GM12878 (cell line): ENCODE data around the gene DNAJB6. TPM values are rescaled to one million over a fixed set of nuclear protein-coding genes. Genes with fewer than 3 reads are reported as not detected.

Experiments used
- ATAC-seq: fragments of 200-7000 bp; cut with Tn5 transposase; 3 replicates; pipeline ENCODE4 v1.9.1; 2020; ENCODE audit warnings: mild to moderate bottlenecking, moderate library complexity
- BruUV-seq: library from RNA; stranded (reverse); fragments of 400-500 nt; replicated peaks from 2 replicates; lab custom pipeline; 2021; lab: Mats Ljungman, UMichigan
- CTCF ChIA-PET: fragments of 300-600 bp; sonication (Branson Sonifier 250); formaldehyde crosslinking; extraction: SDS; loops from one replicate; lab custom pipeline; 2021; ENCODE audit warnings: inconsistent platforms; lab: Yijun Ruan, JAX
- POLR2A ChIA-PET: fragments of 350-600 bp; formaldehyde crosslinking; extraction: SDS; loops from one replicate; lab custom pipeline; 2021; ENCODE audit warnings: inconsistent platforms; lab: Charles Lee
- RAD21 ChIA-PET: fragments of 300-600 bp; sonication (Branson Sonifier 250); formaldehyde crosslinking; loops from one replicate; lab custom pipeline; 2023; ENCODE audit warnings: antibody characterized with exemption; ENCODE audit not compliant: unreplicated experiment; lab: Charles Lee
- SMC1A ChIA-PET: fragments of 300-600 bp; sonication (Branson Sonifier 250); formaldehyde crosslinking; loops from one replicate; lab custom pipeline; 2023; ENCODE audit not compliant: unreplicated experiment, uncharacterized antibody; lab: Charles Lee
- DNase-seq: peaks from one replicate; pipeline ENCODE4 v3.0.0-alpha.2; 2011; ENCODE audit warnings: low read depth, low spot score
- FAIRE-seq: peaks from 3 replicates; lab custom pipeline; 2011; peaks lifted over from hg19 to GRCh38; lab: Jason Lieb, UNC
- H2AFZ ChIP-seq: 2 replicates; pipeline ENCODE4 v1.6.0; 2011; ENCODE audit warnings: low read depth, low read length, control low read depth; ENCODE audit not compliant: control insufficient read depth
- H3K27ac ChIP-seq: 2 replicates; pipeline ENCODE4 v1.5.1; 2011; ENCODE audit warnings: control low read depth; ENCODE audit not compliant: control insufficient read depth, insufficient read depth
- H3K27me3 ChIP-seq, 2 experiments: replicated peaks in 1 of 2; 2 replicates each; pipeline versions ENCODE4 v1.6.0 to v1.6.1; 2011; ENCODE audit warnings: low read length in 1 of 2; ENCODE audit not compliant: control insufficient read depth in 2 of 2, insufficient read depth in 2 of 2
- H3K36me3 ChIP-seq, 2 experiments: 2 replicates each; pipeline ENCODE4 v1.5.1; 2011; ENCODE audit warnings: low read length in 1 of 2; ENCODE audit not compliant: control insufficient read depth in 2 of 2, insufficient read depth in 2 of 2
- H3K4me1 ChIP-seq: 2 replicates; pipeline ENCODE4 v1.6.1; 2011; ENCODE audit warnings: mild to moderate bottlenecking, low read length, moderate library complexity, mixed read lengths; ENCODE audit not compliant: control insufficient read depth, insufficient read depth
- H3K4me2 ChIP-seq: 2 replicates; pipeline ENCODE4 v1.6.0; 2011; ENCODE audit warnings: control low read depth; ENCODE audit not compliant: control insufficient read depth, insufficient read depth
- H3K4me3 ChIP-seq: fragments of 200-600 bp; sonication (generic); 2 replicates; pipeline ENCODE4 v1.5.1; 2016
- H3K79me2 ChIP-seq: 2 replicates; pipeline ENCODE4 v1.6.0; 2011; ENCODE audit warnings: low read length; ENCODE audit not compliant: control insufficient read depth, insufficient read depth
- H3K9ac ChIP-seq: 2 replicates; pipeline ENCODE4 v1.8.0; 2011; ENCODE audit warnings: low read length, control low read depth, mixed read lengths; ENCODE audit not compliant: control insufficient read depth, insufficient read depth
- H3K9me3 ChIP-seq: replicated peaks from 3 replicates; pipeline ENCODE4 v1.5.1; 2011; ENCODE audit warnings: mild to moderate bottlenecking, low read length; ENCODE audit not compliant: control insufficient read depth, insufficient read depth
- H4K20me1 ChIP-seq: 2 replicates; pipeline ENCODE4 v1.6.0; 2011; ENCODE audit not compliant: control insufficient read depth, insufficient read depth
- BCLAF1 ChIP-seq: fragments of 450-650 bp; IDR thresholded peaks from 2 replicates; pipeline ENCODE4 v1.6.1; 2017; ENCODE audit warnings: antibody characterized with exemption, mild to moderate bottlenecking, moderate library complexity
- CEBPZ ChIP-seq: fragments of 150-350 bp; IDR thresholded peaks from 2 replicates; pipeline ENCODE4 v1.6.1; 2016; ENCODE audit warnings: low read depth, low read length
- EP300 ChIP-seq, 2 experiments: fragments of 150-350 bp in 1 of 2; IDR thresholded peaks; 2 replicates each; pipeline ENCODE4 v1.6.1; 2011 to 2012; ENCODE audit warnings: low read depth in 2 of 2, low read length in 2 of 2, borderline replicate concordance in 1 of 2, improper control_type of control experiment in 1 of 2, inconsistent platforms in 1 of 2; ENCODE audit not compliant: control insufficient read depth in 1 of 2
- FOXK2 ChIP-seq: fragments of 450-650 bp; IDR thresholded peaks from 2 replicates; pipeline ENCODE4 v1.6.1; 2017; ENCODE audit warnings: mild to moderate bottlenecking, moderate library complexity
- SPI1 ChIP-seq: IDR thresholded peaks from 2 replicates; pipeline ENCODE4 v1.6.1; 2011; ENCODE audit warnings: low read depth, mild to moderate bottlenecking, low read length, moderate library complexity, borderline replicate concordance; ENCODE audit not compliant: insufficient read depth
- TBL1XR1 ChIP-seq: IDR thresholded peaks from 2 replicates; pipeline ENCODE4 v1.6.1; 2012; ENCODE audit warnings: low read depth, low read length, improper control_type of control experiment
- TCF3 ChIP-seq: IDR thresholded peaks from 2 replicates; pipeline ENCODE4 v1.6.1; 2012; ENCODE audit warnings: low read depth, mild to moderate bottlenecking, low read length, borderline replicate concordance; ENCODE audit not compliant: insufficient read depth
- USF2 ChIP-seq: IDR thresholded peaks from 2 replicates; pipeline ENCODE4 v1.6.1; 2011; ENCODE audit warnings: low read depth, low read length, improper control_type of control experiment, borderline replicate concordance
- WRNIP1 ChIP-seq: IDR thresholded peaks from 2 replicates; pipeline ENCODE4 v1.6.1; 2011; ENCODE audit warnings: low read depth, low read length, improper control_type of control experiment, borderline replicate concordance
- WGBS: methylation state at CpG from one replicate; pipeline ENCODE4 v1.1.6; 2016; ENCODE audit warnings: low lambda C conversion rate; ENCODE audit not compliant: insufficient replicate concordance, insufficient coverage; ENCODE audit errors: missing lambda C conversion rate; 5-methylcytosine and 5-hydroxymethylcytosine counted together
- in situ Hi-C: fragments of 300-500 bp; cut with MboI; formaldehyde crosslinking; loops from 9 replicates; pipeline ENCODE4 v1.14.3; 2018; ENCODE audit warnings: mixed read lengths
- intact Hi-C: fragments of 100-400 bp; cut with micrococcal nuclease; formaldehyde crosslinking; loops from one replicate; pipeline ENCODE4 v1.14.2; 2022; ENCODE audit not compliant: unreplicated experiment
- polyA plus RNA-seq, 11 experiments: library from polyadenylated mRNA; depleted of rRNA in 4 of 11; unstranded in 6 of 11; stranded (reverse) in 5 of 11; fragments of >200 nt; fragmentation: Nextera tagmentation in 4 of 11; fragmentation: Illumina TruSeq in 1 of 11; extraction: Ambion mirVana in 4 of 11; extraction: Trizol in 1 of 11; gene quantifications; 1 replicate in 1 of 11; 2 replicates in 10 of 11; pipeline versions ENCODE4 v1.2.1 to v1.2.3, GENCODE V29; 2011 to 2016; ENCODE audit warnings: inconsistent platforms in 2 of 11, missing spikeins in 2 of 11, low read depth in 1 of 11
- total RNA-seq, 4 experiments: library from RNA; depleted of rRNA in 3 of 4; stranded (reverse); fragments of >200 nt in 3 of 4; fragmentation: Illumina TruSeq in 1 of 4; extraction: Trizol in 1 of 4; gene quantifications; 2 replicates each; pipeline versions ENCODE4 v1.2.1 to v1.2.3, GENCODE V29; 2013 to 2021

The DNAJB6 gene
- total and polyA plus RNA-seq, 10 of the 15 experiments (the other 5 are each of a cell fraction or from before 2014, with no cell fraction given), result 34.5 to 117 (median 53.1) TPM

- TF ChIP-seq USF2 (no peak), TCF3 (no peak), EP300 (IDR thresholded peaks at IDR 0.05; ENCODE audit: borderline replicate concordance in 1 of 2, control insufficient read depth in 1 of 2, low read depth in 2 of 2, low read length in 2 of 2) (no peak)
Measured at GRCh38 chr7:157389951-157390730, 53.3 kb downstream of the DNAJB6 start (continued).

DNA sequence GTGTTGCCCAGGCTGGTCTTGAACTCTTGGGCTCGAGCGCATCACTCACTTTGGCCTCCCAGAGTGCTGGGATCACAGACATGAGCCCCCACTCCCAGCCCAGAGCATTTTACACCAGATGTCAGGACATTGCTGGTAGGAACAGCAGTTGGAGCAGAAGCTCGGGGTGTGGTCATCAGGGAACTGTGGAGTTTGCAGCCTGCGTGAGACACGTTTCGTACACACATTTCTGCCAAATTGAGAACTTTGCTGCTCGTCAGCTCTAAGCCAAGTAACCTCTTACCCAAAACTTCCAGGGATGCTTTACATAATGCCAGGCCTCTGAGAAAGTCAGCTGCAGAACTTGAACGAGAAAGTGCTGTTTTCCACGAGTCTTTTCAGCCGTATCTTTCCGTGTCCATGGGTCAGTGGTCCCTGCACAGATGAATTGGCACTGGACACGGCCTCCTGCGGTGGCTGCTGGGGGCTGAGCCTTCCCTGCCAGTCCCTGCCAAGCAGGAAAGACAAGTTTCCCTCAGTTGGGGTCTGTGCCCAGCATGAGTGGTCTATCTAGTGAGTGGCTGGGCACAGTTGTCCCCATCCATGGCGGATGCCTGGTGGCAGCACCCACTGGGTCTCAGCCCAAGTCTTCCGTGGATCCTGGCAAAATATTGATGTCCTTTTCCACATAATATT is 54.4 kb downstream of the DNAJB6 start:
- Histone ChIP-seq H4K20me1 (no peaks in the 10 kb centered on the region), H3K27ac (no peak overlapping the region)
- CTCF ChIA-PET, result interaction anchor here (0.7 kb wide), 1 partner anchor 19 kb away, joined by 3 read pairs; no protein-coding TSS in a partner anchor
- no peak for TF ChIP-seq CEBPZ
- no peak for TF ChIP-seq SPI1
- TF ChIP-seq FOXK2, result no peak
- no peak for TF ChIP-seq WRNIP1
- TF ChIP-seq BCLAF1, result no peak
- no peak for TF ChIP-seq TBL1XR1

More for the DNA sequence above, 54.4 kb downstream of the DNAJB6 start:
- no peaks in the 10 kb centered on the region for H3K9me3 ChIP-seq
- no TSS peak for BruUV-seq
- intact Hi-C loops, result no loop called here
- ChIA-PET RAD21 (no interaction called here), SMC1A (no interaction called here), POLR2A (no interaction called here)
- over 99% methylated on average over 15 of the region's 15 CpGs for WGBS
- no peaks in the 10 kb centered on the region for H3K27me3 ChIP-seq
- no peak overlapping the region for H2AFZ ChIP-seq
- H3K4me3 ChIP-seq, result no peak overlapping the region
- ATAC-seq, result no peak
- no peak overlapping the region for H3K4me2 ChIP-seq
- in situ Hi-C loops, result no loop called here
- H3K36me3 ChIP-seq, result peaks cover 16 to 37% of the 10 kb centered on the region in 2 experiments
- no peak for FAIRE-seq
- no peaks in the 10 kb centered on the region; the same call in 1 of the 2 replicates for H3K4me1 ChIP-seq
- DNase-seq, result no peak
- no peak overlapping the region for H3K9ac ChIP-seq
- H3K79me2 ChIP-seq, result no peaks in the 10 kb centered on the region; the same call in none of the 2 replicates
